ENCODE data around the gene COBLL1.

Gene COBLL1

DNA sequence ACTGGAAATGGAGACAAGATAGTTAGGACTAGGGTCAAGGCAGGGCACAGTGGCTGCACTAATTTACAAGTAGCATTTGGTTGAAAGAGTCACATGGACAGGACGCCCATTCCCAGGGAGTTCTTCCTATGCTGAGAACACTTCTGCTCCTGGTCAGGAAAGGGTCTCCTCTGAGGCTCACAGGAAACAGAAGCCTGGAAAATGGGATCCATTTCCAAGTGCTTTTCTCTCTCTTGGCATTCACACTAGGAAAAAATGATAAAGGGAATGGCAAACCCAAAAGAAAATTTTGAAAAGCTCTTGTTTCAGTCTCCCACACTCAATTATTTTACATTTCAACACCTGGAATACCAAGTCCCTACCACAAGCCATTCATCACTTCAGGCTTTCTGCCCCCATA lies 88.7 kb downstream of the COBLL1 start:
- Histone ChIP-seq H3K27ac (no peak overlapping the region), H3K4me3 (IDR thresholded peaks at IDR 0.05; ENCODE audit: insufficient read depth, low read depth, low read length) (no peak overlapping the region), H3K27me3 (ENCODE audit: insufficient read depth, low read depth) (no peaks in the 10 kb centered on the region), H4K20me1 (ENCODE audit: insufficient read depth) (no peaks in the 10 kb centered on the region), H3K36me3 (ENCODE audit: insufficient read depth) (no peaks in the 10 kb centered on the region), H3K79me2 (ENCODE audit: insufficient read depth, low read depth) (no peaks in the 10 kb centered on the region), H2AFZ (ENCODE audit: low read depth) (no peak overlapping the region), H3K4me1 (ENCODE audit: low read depth, poor library complexity, severe bottlenecking) (peaks cover 3% of the 10 kb centered on the region), H3K9ac (no peak overlapping the region), H3K4me2 (no peak overlapping the region)
- TF ChIP-seq, protein P1, sequence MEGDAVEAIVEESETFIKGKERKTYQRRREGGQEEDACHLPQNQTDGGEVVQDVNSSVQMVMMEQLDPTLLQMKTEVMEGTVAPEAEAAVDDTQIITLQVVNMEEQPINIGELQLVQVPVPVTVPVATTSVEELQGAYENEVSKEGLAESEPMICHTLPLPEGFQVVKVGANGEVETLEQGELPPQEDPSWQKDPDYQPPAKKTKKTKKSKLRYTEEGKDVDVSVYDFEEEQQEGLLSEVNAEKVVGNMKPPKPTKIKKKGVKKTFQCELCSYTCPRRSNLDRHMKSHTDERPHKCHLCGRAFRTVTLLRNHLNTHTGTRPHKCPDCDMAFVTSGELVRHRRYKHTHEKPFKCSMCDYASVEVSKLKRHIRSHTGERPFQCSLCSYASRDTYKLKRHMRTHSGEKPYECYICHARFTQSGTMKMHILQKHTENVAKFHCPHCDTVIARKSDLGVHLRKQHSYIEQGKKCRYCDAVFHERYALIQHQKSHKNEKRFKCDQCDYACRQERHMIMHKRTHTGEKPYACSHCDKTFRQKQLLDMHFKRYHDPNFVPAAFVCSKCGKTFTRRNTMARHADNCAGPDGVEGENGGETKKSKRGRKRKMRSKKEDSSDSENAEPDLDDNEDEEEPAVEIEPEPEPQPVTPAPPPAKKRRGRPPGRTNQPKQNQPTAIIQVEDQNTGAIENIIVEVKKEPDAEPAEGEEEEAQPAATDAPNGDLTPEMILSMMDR (conservative IDR thresholded peaks at IDR 0.05; ENCODE audit: low read depth, low read length): no peak

DNA sequence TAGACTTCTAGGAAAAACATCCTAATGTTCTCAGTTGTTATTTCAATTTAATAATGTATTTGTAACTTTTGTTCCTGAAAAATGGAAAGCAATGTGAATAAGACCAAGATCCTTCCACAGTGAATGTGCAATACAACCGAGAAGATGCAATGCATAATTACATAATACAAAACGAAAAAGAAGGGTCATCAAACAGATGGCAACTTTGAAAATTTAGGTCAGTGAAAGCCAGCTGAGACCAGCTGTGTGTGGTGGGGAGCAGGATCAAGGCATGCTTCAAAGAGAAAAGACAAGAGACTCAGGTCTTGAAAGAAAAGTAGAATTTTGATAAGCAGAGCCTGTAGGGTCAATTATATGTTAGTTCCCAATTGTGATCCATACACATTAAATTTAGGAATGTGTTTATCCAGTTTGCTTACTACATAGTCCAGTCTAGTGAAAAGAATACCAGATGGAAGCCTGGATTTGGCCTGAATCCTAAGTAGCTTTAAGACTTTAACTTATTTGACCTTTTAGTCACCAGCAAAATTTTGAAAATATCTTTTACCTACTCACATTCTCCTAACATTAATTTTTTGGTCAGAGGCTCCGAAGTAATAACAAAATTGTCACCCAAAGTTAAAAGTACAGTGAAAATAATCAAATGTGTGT lies 93.7 kb downstream of the COBLL1 start:
- Histone ChIP-seq H3K4me3 (IDR thresholded peaks at IDR 0.05; ENCODE audit: insufficient read depth, low read depth, low read length) (no peak overlapping the region), H3K4me2 (no peak overlapping the region), H3K27me3 (ENCODE audit: insufficient read depth, low read depth) (no peaks in the 10 kb centered on the region), H3K79me2 (ENCODE audit: insufficient read depth, low read depth) (no peaks in the 10 kb centered on the region), H4K20me1 (ENCODE audit: insufficient read depth) (no peaks in the 10 kb centered on the region), H3K4me1 (ENCODE audit: low read depth, poor library complexity, severe bottlenecking) (peaks cover 8% of the 10 kb centered on the region), H3K36me3 (ENCODE audit: insufficient read depth) (no peaks in the 10 kb centered on the region), H2AFZ (ENCODE audit: low read depth) (no peak overlapping the region), H3K27ac (no peak overlapping the region), H3K9ac (no peak overlapping the region)
- TF ChIP-seq, protein P1 (conservative IDR thresholded peaks at IDR 0.05; ENCODE audit: low read depth, low read length): no peak

DNA sequence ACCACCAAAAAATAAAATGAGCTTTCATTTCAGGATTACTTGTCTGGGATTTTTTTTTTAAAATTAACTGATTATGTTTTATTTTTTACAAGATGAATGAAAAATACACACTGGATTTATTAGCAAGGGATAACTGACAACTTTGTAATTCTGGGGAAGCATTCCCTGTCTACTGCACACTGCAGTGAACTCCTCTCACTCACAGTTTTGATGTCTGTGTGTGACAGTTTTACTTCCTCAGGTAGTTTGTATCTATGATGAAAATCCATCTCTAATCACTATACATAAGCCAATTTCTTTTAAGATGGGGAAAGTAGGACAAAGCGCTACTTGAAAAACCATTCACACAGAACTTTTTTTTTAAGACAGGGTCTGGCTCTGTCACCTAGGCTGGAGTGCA lies 94.5 kb downstream of the COBLL1 start:
- Histone ChIP-seq H3K4me3 (IDR thresholded peaks at IDR 0.05; ENCODE audit: insufficient read depth, low read depth, low read length) (no peak overlapping the region), H3K27ac (no peak overlapping the region), H3K9ac (no peak overlapping the region), H4K20me1 (ENCODE audit: insufficient read depth) (no peaks in the 10 kb centered on the region), H3K36me3 (ENCODE audit: insufficient read depth) (no peaks in the 10 kb centered on the region), H3K27me3 (ENCODE audit: insufficient read depth, low read depth) (no peaks in the 10 kb centered on the region), H3K79me2 (ENCODE audit: insufficient read depth, low read depth) (no peaks in the 10 kb centered on the region), H3K4me1 (ENCODE audit: low read depth, poor library complexity, severe bottlenecking) (peaks cover 8% of the 10 kb centered on the region), H3K4me2 (no peak overlapping the region), H2AFZ (ENCODE audit: low read depth) (no peak overlapping the region)
- TF ChIP-seq, protein P1 (conservative IDR thresholded peaks at IDR 0.05; ENCODE audit: low read depth, low read length): no peak

DNA sequence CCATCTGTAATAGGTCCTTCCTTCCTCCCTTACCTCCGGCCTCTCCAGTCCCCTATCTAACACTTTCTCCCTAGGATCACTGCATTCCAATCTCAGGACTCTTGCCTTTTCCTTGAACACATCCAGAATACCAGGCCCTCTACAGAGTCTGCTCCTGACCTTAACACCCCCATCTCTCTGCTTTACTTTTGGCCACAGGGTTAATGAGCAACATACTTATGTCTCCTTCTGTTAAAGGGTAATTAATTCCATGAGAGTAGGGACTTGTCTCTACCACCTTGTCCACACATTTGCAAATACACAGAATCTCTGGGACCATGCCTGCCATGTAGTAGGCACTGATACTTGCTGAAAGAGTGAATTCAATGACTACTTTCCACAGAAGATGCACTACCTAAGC lies 94.9 kb downstream of the COBLL1 start:
- TF ChIP-seq, protein P1 (conservative IDR thresholded peaks at IDR 0.05; ENCODE audit: low read depth, low read length): no peak
- no peaks in the 10 kb centered on the region for H3K79me2 ChIP-seq (ENCODE audit: insufficient read depth, low read depth)

More for the DNA sequence above, 94.9 kb downstream of the COBLL1 start:
- Histone ChIP-seq H2AFZ (ENCODE audit: low read depth) (no peak overlapping the region), H3K4me1 (ENCODE audit: low read depth, poor library complexity, severe bottlenecking) (peaks cover 8% of the 10 kb centered on the region), H3K9ac (no peak overlapping the region), H3K4me3 (IDR thresholded peaks at IDR 0.05; ENCODE audit: insufficient read depth, low read depth, low read length) (no peak overlapping the region), H3K27me3 (ENCODE audit: insufficient read depth, low read depth) (no peaks in the 10 kb centered on the region), H3K27ac (no peak overlapping the region), H3K36me3 (ENCODE audit: insufficient read depth) (no peaks in the 10 kb centered on the region), H3K4me2 (no peak overlapping the region), H4K20me1 (ENCODE audit: insufficient read depth) (no peaks in the 10 kb centered on the region)

Measured in KMS-11 (cell line).